AG04449 (cell line): ENCODE data around the gene GRID1.

Experiments used
- CTCF ChIA-PET: fragments of 350-600 bp; formaldehyde crosslinking; extraction: SDS; loops from one replicate; lab custom pipeline; 2021; ENCODE audit warnings: antibody characterized with exemption; lab: Yijun Ruan, JAX
- POLR2A ChIA-PET: fragments of 400-600, 350-600 bp; formaldehyde crosslinking; extraction: SDS; loops from one replicate; lab custom pipeline; 2020; ENCODE audit warnings: antibody characterized with exemption, inconsistent platforms; lab: Yijun Ruan, JAX
- DNase-seq: peaks from one replicate; pipeline ENCODE4 v3.0.0-alpha.2; 2010; ENCODE audit warnings: low read depth, low spot score
- H3K4me3 ChIP-seq: 2 replicates; pipeline ENCODE4 v1.5.1; 2011; ENCODE audit warnings: low read depth, mild to moderate bottlenecking, control low read depth, low read length
- CTCF ChIP-seq: IDR thresholded peaks from one replicate; pipeline ENCODE4 v1.5.1; 2011; ENCODE audit warnings: mild to moderate bottlenecking, moderate library complexity, low read length, control low read depth, inconsistent platforms; ENCODE audit not compliant: insufficient read depth; ENCODE audit errors: missing control alignments

The GRID1 gene

DNA sequence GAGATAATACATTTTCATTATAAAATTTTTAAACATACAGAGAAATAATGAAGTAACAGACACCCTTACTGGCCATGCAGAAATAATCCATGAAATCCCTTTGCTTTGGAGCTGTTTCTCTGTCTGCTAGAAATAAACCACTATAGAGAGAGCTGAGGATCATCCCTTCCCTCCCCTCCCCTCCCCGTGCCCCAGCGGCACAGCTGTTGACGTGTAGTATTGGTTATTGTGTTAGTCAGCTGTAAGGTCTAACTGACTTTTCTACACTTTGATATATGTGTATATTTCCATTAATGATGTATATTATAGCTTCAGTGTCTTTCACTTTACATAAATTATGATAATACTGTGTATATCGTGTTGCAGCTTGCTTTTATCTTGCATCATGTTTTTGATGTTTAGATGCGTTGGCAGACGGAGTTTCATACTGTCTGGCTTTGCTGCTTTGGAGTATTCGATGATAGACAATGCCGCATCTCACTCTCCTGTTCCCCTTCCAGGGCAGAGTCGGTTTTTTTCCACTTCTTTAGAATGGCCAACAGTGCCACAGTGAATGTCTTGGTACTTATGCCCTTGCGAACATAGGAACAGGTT, 27.4 kb upstream of the GRID1 start:
- no peak overlapping the region for H3K4me3 ChIP-seq
- CTCF ChIA-PET, result interaction anchor here (0.7 kb wide), 1 partner anchor 192 kb away, joined by 4 read pairs; no protein-coding TSS in a partner anchor
- POLR2A ChIA-PET, result no interaction called here
- DNase-seq, result no peak
- no peak for TF ChIP-seq CTCF

DNA sequence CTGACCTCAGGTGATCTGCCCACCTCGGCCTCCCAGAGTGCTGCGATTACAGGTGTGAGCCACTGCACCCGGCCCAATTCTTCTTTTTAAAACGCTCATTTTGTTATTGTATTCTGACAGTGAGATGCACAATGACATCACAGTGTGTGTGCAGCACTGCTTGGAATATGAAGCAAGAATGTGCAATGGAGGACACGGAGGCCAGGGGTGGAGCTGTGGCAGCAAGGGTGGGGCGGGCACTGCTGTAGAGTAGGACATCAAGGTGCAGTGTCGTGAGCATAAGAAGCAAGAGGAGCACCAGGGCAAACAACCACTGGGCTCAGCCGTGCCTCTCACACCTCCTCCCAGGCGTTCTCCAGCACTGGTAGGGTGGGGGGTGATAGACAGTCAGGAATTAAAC, 26.8 kb upstream of the GRID1 start:
- CTCF ChIA-PET, result interaction anchor here (0.7 kb wide), 1 partner anchor 193 kb away, joined by 4 read pairs; no protein-coding TSS in a partner anchor
- no peak overlapping the region for H3K4me3 ChIP-seq
- DNase-seq, result no peak
- POLR2A ChIA-PET, result no interaction called here
- TF ChIP-seq CTCF, result no peak

DNA sequence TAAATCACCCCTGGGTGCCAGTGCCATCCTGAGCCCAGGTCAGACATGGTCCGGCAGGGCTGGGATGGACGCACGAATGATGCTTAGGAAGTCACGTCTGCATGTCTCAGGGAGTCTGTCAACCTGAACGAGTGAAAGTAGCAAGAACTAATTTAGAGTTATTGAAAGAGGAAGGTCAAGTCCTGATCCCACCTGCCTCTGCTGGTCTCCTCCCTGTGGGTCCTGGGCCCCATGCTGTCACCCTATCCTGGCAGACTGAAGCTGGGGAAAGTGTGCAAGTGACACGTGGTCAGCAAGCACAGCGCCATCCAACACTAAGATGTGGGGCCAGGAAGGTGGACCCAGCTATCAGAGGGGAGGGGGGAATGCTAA, 26.1 kb upstream of the GRID1 start:
- ChIA-PET CTCF (no interaction called here), POLR2A (no interaction called here)
- H3K4me3 ChIP-seq, result no peak overlapping the region
- TF ChIP-seq CTCF, result no peak
- no peak for DNase-seq

- ChIA-PET CTCF (interaction anchor here (1.2 to 3.6 kb wide), 2 partner anchors 8 to 193 kb away, joined by 3 to 24 read pairs; no protein-coding TSS in a partner anchor), POLR2A (no interaction called here)
- no peak overlapping the region for H3K4me3 ChIP-seq
- no peak for DNase-seq
- no peak for TF ChIP-seq CTCF
These were observed 25.6 kb upstream of the GRID1 start for GRCh38 chr10:86391986-86392722.

GRCh38 chr10:86391236-86391840, 24.7 kb upstream of the GRID1 start:
- no peak for TF ChIP-seq CTCF
- POLR2A ChIA-PET, result no interaction called here
- no peak for DNase-seq
- CTCF ChIA-PET, result interaction anchor here (1.2 to 3.6 kb wide), 2 partner anchors 9 to 194 kb away, joined by 3 to 24 read pairs; no protein-coding TSS in a partner anchor
- H3K4me3 ChIP-seq, result no peak overlapping the region
